Stimulated activated naive B cell treated with anti-CD40 and anti-IgM and Interleukin-4, amounts not matched to agents 10 μg/mL and 1 μg/mL and 100 μg/mL, for 72 hours (primary cell): ENCODE results near the gene GALNS.

Source experiments
- ATAC-seq, 2 donors: fragments of 150-1000 bp; cut with Tn5 transposase; replicated peaks; 2 replicates each; pipeline ENCODE4 v1.10.0; 2021; ENCODE audit warnings: moderate library complexity in 1 of 2
- DNase-seq: peaks from one replicate; pipeline ENCODE4 v3.0.0; 2021
- H3K27ac Mint-ChIP-seq: one replicate; pipeline ENCODE4 v1.8.0; 2022; ENCODE audit warnings: mild to moderate bottlenecking, mixed read lengths
- H3K27me3 Mint-ChIP-seq, 2 donors: one replicate each; pipeline ENCODE4 v1.8.0; 2022; ENCODE audit warnings: mixed read lengths in 2 of 2
- H3K36me3 Mint-ChIP-seq, 2 donors: one replicate each; pipeline ENCODE4 v1.8.0; 2022; ENCODE audit warnings: mixed read lengths in 2 of 2, mild to moderate bottlenecking in 1 of 2
- H3K4me1 Mint-ChIP-seq, 2 donors: one replicate each; pipeline ENCODE4 v1.8.0; 2022; ENCODE audit warnings: mixed read lengths in 2 of 2, mild to moderate bottlenecking in 1 of 2
- H3K4me3 Mint-ChIP-seq, 2 donors: one replicate each; pipeline ENCODE4 v1.8.0; 2022; ENCODE audit warnings: mild to moderate bottlenecking in 2 of 2, mixed read lengths in 2 of 2, moderate library complexity in 1 of 2
- H3K9me3 Mint-ChIP-seq, 2 donors: one replicate each; pipeline ENCODE4 v1.8.0; 2022; ENCODE audit warnings: mixed read lengths in 2 of 2, mild to moderate bottlenecking in 1 of 2

The GALNS gene

DNA sequence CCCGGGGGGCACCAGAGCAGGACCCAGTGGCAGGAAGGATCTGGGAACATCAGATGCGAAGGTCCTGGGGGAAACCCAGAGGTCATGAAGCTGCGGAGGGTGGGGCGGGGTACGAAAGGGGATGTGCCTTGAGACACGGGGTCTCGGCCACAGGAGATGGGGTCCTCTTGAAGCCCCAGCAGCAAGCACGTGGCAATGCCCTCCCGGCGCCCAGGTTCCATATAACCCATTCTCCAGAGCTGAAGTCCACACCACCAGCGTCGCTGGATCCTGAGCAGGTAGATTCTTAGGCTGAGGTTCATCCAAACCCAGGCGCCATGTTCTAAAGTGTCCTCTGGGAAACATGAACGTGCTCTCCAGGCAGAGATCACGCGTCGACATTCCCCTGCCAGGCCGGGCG lies 92.7 kb downstream of the GALNS start:
- peaks cover 24% of the 10 kb centered on the region in 2 donors for H3K4me1 Mint-ChIP-seq
- H3K27ac Mint-ChIP-seq: no peak overlapping the region
- peaks cover 11 to 18% of the 10 kb centered on the region in 2 donors for H3K36me3 Mint-ChIP-seq
- no peak overlapping the region for H3K4me3 Mint-ChIP-seq
- DNase-seq (no peak), ATAC-seq (no peak)
- H3K27me3 Mint-ChIP-seq: no peaks in the 10 kb centered on the region
- H3K9me3 Mint-ChIP-seq: no peaks in the 10 kb centered on the region
